Measurements from ENCODE around the gene POLRMT. TPM values are rescaled to one million over a fixed set of nuclear protein-coding genes. Genes with fewer than 3 reads are reported as not detected.

The POLRMT gene
- polyA plus RNA-seq, 1 of the 3 experiments (the other 2 are of a cell fraction): 38.2 TPM

DNA sequence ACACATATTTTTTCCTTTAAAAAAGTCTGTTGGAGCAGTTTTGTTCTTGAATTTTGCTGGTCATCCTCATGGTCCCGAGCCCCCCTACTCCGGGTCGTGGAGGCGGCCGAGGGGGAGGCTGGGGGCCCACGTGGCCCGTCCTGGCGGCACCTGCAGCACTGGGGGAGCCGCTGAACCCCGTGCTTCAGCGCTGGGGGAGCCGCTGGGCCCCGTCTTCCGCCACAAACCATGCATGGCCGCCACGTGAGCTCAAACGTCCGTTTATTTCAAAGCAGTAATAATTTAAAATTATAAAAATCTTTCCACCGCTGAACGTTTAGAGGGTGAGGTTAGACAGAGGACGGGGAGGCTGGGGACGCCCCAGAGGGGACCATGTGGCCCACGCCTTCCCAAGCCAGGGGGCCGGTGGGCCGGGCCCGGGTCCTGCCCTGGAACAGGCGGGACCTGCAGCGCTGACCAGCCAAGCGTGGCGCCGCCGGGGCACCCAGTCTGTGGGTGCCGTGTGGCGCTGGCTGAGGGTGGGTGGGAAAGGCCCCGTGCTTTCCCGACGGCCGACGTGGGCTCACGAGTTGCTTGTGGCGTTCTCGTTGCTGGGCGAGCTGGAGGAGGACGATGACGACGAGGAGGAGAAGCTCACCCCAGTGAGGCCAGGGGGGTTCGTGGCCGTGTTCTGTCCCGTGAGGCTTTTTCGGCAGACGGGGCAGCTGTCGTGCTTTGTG, 14.4 kb upstream of the POLRMT start:
- H2AFZ ChIP-seq (ENCODE audit: low read depth): no peak overlapping the region
- H3K4me3 ChIP-seq (ENCODE audit: low read depth in 2 of 2, low read length in 1 of 2): no peak overlapping the region
- no peak overlapping the region for H3K9ac ChIP-seq
- WGBS (ENCODE audit: low lambda C conversion rate): 94% methylated on average over 51 of the region's 52 CpGs
- no peaks in the 10 kb centered on the region for H3K9me3 ChIP-seq
- H3K27ac ChIP-seq (ENCODE audit: low read depth in 2 of 2, low read length in 1 of 2): no peak overlapping the region
- no peaks in the 10 kb centered on the region for H3K4me1 ChIP-seq (ENCODE audit: control insufficient read depth in 1 of 2, insufficient read depth in 2 of 2, low read depth in 1 of 2, low read length in 1 of 2)
- peaks cover 11% of the 10 kb centered on the region for H4K20me1 ChIP-seq (ENCODE audit: insufficient read depth)
- ChIA-PET CTCF (no interaction called here), POLR2A (interaction anchor here (0.9 kb wide), 1 partner anchor 15 kb away, joined by 3 read pairs; the partner anchor contains the start of gene RNF126)
- no peak overlapping the region for H3K4me2 ChIP-seq
- TF ChIP-seq SMC3 (IDR thresholded peaks at IDR 0.05; ENCODE audit: low read depth, low read length) (no peak), NRF1 (IDR thresholded peaks at IDR 0.05; ENCODE audit: low read depth, low read length) (no peak), TAF1 (IDR thresholded peaks at IDR 0.05; ENCODE audit: borderline replicate concordance, low read depth, low read length) (no peak), RAD21 (IDR thresholded peaks at IDR 0.05; ENCODE audit: low read length) (no peak)
- TF ChIP-seq, protein P1, sequence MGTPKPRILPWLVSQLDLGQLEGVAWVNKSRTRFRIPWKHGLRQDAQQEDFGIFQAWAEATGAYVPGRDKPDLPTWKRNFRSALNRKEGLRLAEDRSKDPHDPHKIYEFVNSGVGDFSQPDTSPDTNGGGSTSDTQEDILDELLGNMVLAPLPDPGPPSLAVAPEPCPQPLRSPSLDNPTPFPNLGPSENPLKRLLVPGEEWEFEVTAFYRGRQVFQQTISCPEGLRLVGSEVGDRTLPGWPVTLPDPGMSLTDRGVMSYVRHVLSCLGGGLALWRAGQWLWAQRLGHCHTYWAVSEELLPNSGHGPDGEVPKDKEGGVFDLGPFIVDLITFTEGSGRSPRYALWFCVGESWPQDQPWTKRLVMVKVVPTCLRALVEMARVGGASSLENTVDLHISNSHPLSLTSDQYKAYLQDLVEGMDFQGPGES (IDR thresholded peaks at IDR 0.05; ENCODE audit: low read depth, low read length): no peak
- TF ChIP-seq, protein P2, sequence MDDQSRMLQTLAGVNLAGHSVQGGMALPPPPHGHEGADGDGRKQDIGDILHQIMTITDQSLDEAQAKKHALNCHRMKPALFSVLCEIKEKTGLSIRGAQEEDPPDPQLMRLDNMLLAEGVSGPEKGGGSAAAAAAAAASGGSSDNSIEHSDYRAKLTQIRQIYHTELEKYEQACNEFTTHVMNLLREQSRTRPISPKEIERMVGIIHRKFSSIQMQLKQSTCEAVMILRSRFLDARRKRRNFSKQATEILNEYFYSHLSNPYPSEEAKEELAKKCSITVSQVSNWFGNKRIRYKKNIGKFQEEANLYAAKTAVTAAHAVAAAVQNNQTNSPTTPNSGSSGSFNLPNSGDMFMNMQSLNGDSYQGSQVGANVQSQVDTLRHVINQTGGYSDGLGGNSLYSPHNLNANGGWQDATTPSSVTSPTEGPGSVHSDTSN (IDR thresholded peaks at IDR 0.05): no peak
- no peaks in the 10 kb centered on the region for H3K27me3 ChIP-seq (ENCODE audit: insufficient read depth)
- no peaks in the 10 kb centered on the region for H3F3A ChIP-seq (replicated peaks; ENCODE audit: insufficient read depth)
- peaks cover 0 to 59% of the 10 kb centered on the region in 2 experiments for H3K36me3 ChIP-seq (replicated peaks in 1 of 2; ENCODE audit: control insufficient read depth in 1 of 2, insufficient read depth in 2 of 2, low read length in 1 of 2)
- no peaks in the 10 kb centered on the region for H3K9me2 ChIP-seq
- peaks cover 12% of the 10 kb centered on the region for H3K79me2 ChIP-seq (ENCODE audit: insufficient read depth)
- no peak for DNase-seq

DNA sequence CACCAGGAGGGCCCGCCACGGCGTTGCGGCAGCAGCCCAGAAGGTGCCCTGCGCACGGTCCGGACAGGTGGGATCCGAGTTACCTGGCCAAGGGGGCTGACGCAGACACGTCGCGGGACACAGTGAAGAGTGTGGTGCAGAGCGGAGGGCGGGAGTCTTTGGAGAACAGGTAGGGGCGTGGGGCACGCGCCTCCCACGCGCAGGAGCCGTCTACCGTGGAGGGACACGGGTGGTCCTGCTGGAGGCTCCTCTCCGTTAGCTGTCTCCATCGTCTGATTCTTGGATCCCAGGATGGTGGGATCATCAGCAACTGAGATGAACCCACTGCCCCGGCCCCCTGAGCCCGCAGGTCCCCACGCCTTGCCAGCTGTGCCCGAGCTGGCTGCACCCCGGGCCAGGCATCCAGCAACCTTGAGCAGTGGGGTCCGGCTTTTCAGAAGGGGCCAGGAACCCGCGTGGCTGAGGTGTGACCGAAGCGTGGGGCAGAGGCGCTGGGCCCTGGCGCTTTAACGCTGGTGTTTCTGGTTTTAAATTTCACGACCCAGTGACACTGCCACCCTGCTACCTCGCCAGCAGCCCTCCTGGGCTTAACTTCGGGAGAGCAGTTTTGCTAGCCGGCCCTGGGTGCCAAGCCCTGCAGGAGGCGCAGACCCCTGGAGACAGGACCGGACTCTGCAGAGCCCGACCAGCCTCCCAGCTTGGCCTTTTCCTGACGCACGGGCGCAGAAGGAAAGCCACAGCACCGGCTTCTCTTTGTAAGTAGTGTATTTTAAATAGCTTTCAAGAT, 13.6 kb upstream of the POLRMT start:
- Histone ChIP-seq H3K9ac (no peak overlapping the region), H3K27ac (ENCODE audit: low read depth in 2 of 2, low read length in 1 of 2) (no peak overlapping the region; a peak in 1 of 4 replicates), H4K20me1 (ENCODE audit: insufficient read depth) (peaks cover 3% of the 10 kb centered on the region), H3F3A (replicated peaks; ENCODE audit: insufficient read depth) (no peaks in the 10 kb centered on the region), H3K4me1 (ENCODE audit: control insufficient read depth in 1 of 2, insufficient read depth in 2 of 2, low read depth in 1 of 2, low read length in 1 of 2) (no peaks in the 10 kb centered on the region), H3K36me3 (replicated peaks in 1 of 2; ENCODE audit: control insufficient read depth in 1 of 2, insufficient read depth in 2 of 2, low read length in 1 of 2) (peaks cover 0 to 52% of the 10 kb centered on the region in 2 experiments), H3K4me3 (ENCODE audit: low read depth in 2 of 2, low read length in 1 of 2) (no peak overlapping the region), H3K9me3 (no peaks in the 10 kb centered on the region), H3K27me3 (ENCODE audit: insufficient read depth) (no peaks in the 10 kb centered on the region), H3K9me2 (no peaks in the 10 kb centered on the region), H3K4me2 (no peak overlapping the region), H2AFZ (ENCODE audit: low read depth) (no peak overlapping the region), H3K79me2 (ENCODE audit: insufficient read depth) (peaks cover 4% of the 10 kb centered on the region; the same call in 1 of the 2 replicates)
- ChIA-PET CTCF (no interaction called here), POLR2A (interaction anchor here (0.9 kb wide), 1 partner anchor 16 kb away, joined by 3 read pairs; the partner anchor contains the start of gene RNF126)
- no peak for DNase-seq
- WGBS (ENCODE audit: low lambda C conversion rate): 97% methylated on average over 23 of the region's 48 CpGs
- TF ChIP-seq GATA2 (CRISPR knock-in tag; IDR thresholded peaks at IDR 0.05): no peak
- no peak for TF ChIP-seq FOXM1 (IDR thresholded peaks at IDR 0.05; ENCODE audit: low read depth)
- TF ChIP-seq, protein P3, sequence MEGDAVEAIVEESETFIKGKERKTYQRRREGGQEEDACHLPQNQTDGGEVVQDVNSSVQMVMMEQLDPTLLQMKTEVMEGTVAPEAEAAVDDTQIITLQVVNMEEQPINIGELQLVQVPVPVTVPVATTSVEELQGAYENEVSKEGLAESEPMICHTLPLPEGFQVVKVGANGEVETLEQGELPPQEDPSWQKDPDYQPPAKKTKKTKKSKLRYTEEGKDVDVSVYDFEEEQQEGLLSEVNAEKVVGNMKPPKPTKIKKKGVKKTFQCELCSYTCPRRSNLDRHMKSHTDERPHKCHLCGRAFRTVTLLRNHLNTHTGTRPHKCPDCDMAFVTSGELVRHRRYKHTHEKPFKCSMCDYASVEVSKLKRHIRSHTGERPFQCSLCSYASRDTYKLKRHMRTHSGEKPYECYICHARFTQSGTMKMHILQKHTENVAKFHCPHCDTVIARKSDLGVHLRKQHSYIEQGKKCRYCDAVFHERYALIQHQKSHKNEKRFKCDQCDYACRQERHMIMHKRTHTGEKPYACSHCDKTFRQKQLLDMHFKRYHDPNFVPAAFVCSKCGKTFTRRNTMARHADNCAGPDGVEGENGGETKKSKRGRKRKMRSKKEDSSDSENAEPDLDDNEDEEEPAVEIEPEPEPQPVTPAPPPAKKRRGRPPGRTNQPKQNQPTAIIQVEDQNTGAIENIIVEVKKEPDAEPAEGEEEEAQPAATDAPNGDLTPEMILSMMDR (IDR thresholded peaks at IDR 0.05): no peak
- no peak for TF ChIP-seq SIN3A (IDR thresholded peaks at IDR 0.05; ENCODE audit: borderline replicate concordance, low read depth, low read length)
- TF ChIP-seq MEF2A (IDR thresholded peaks at IDR 0.05; ENCODE audit: borderline replicate concordance, low read depth): no peak
- TF ChIP-seq, protein P4, sequence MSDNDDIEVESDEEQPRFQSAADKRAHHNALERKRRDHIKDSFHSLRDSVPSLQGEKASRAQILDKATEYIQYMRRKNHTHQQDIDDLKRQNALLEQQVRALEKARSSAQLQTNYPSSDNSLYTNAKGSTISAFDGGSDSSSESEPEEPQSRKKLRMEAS (IDR thresholded peaks at IDR 0.05; ENCODE audit: low read depth): no peak
- TF ChIP-seq EP300 (IDR thresholded peaks at IDR 0.05; ENCODE audit: borderline replicate concordance in 1 of 2, low read depth in 1 of 2, low read length in 1 of 2): no peak
- TF ChIP-seq, protein P2 (IDR thresholded peaks at IDR 0.05): no peak
- TF ChIP-seq, protein P5, sequence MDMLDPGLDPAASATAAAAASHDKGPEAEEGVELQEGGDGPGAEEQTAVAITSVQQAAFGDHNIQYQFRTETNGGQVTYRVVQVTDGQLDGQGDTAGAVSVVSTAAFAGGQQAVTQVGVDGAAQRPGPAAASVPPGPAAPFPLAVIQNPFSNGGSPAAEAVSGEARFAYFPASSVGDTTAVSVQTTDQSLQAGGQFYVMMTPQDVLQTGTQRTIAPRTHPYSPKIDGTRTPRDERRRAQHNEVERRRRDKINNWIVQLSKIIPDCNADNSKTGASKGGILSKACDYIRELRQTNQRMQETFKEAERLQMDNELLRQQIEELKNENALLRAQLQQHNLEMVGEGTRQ (IDR thresholded peaks at IDR 0.05; ENCODE audit: borderline replicate concordance, low read depth, low read length): no peak

Data from SK-N-SH (cell line).